Neuronal stem cell (in vitro differentiated cells): ENCODE results near the gene CHRNA1.

Experiments used
- DNase-seq: peaks from one replicate; pipeline ENCODE4 v3.0.0-alpha.2; 2013; ENCODE audit warnings: low spot score
- H2AFZ ChIP-seq: one replicate; pipeline ENCODE4 v1.6.1; 2013; ENCODE audit warnings: mild to moderate bottlenecking, low read length, inconsistent platforms
- H2AK5ac ChIP-seq: 2 replicates; pipeline ENCODE4 v1.6.1; 2013; ENCODE audit warnings: low read depth, mild to moderate bottlenecking, inconsistent platforms, low read length, moderate library complexity, mixed read lengths
- H2BK120ac ChIP-seq: 2 replicates; pipeline ENCODE4 v1.6.1; 2013; ENCODE audit warnings: low read depth, mild to moderate bottlenecking, inconsistent platforms, low read length, moderate library complexity, mixed read lengths
- H2BK12ac ChIP-seq: one replicate; pipeline ENCODE4 v1.6.1; 2013; ENCODE audit warnings: low read length, inconsistent platforms
- H2BK15ac ChIP-seq: 2 replicates; pipeline ENCODE4 v1.6.1; 2013; ENCODE audit warnings: mild to moderate bottlenecking, low read length, inconsistent platforms, mixed read lengths
- H2BK5ac ChIP-seq: one replicate; pipeline ENCODE4 v1.6.1; 2013; ENCODE audit warnings: inconsistent platforms, mild to moderate bottlenecking, low read length, moderate library complexity
- H3K14ac ChIP-seq: one replicate; pipeline ENCODE4 v1.6.1; 2013; ENCODE audit warnings: low read length, inconsistent platforms
- H3K18ac ChIP-seq: 2 replicates; pipeline ENCODE4 v1.6.1; 2013; ENCODE audit warnings: low read length, inconsistent platforms
- H3K23ac ChIP-seq: 2 replicates; pipeline ENCODE4 v1.6.1; 2013; ENCODE audit warnings: low read depth, mild to moderate bottlenecking, mixed read lengths, low read length, inconsistent platforms; ENCODE audit not compliant: poor library complexity
- H3K27ac ChIP-seq: replicated peaks from 3 replicates; pipeline ENCODE4 v1.5.1; 2013; ENCODE audit warnings: low read length, inconsistent platforms
- H3K27me3 ChIP-seq, 3 experiments: 2 replicates each; pipeline ENCODE4 v1.6.1; 2013; ENCODE audit warnings: low read length in 3 of 3, mild to moderate bottlenecking in 2 of 3, inconsistent platforms in 1 of 3, low read depth in 1 of 3, mixed read lengths in 1 of 3, moderate library complexity in 1 of 3; ENCODE audit not compliant: control insufficient read depth in 3 of 3, insufficient read depth in 3 of 3
- H3K36me3 ChIP-seq, 2 donors: replicated peaks in 1 of 2; 2 replicates each; pipeline ENCODE4 v1.6.1; 2013; ENCODE audit warnings: low read length in 2 of 2; ENCODE audit not compliant: control insufficient read depth in 2 of 2, insufficient read depth in 2 of 2
- H3K4ac ChIP-seq: 2 replicates; pipeline ENCODE4 v1.6.1; 2013; ENCODE audit warnings: inconsistent platforms, mild to moderate bottlenecking, low read length, moderate library complexity
- H3K4me1 ChIP-seq, 2 donors: 1 replicate in 1 of 2; 2 replicates in 1 of 2; pipeline ENCODE4 v1.6.1; 2013; ENCODE audit warnings: low read length in 2 of 2, low read depth in 1 of 2; ENCODE audit not compliant: control insufficient read depth in 2 of 2, insufficient read depth in 1 of 2
- H3K4me2 ChIP-seq: one replicate; pipeline ENCODE4 v1.6.1; 2013; ENCODE audit warnings: mild to moderate bottlenecking, low read length, inconsistent platforms; ENCODE audit not compliant: insufficient read depth, poor library complexity, severe bottlenecking
- H3K4me3 ChIP-seq, 2 donors: 2 replicates each; pipeline ENCODE4 v1.5.1; 2013; ENCODE audit warnings: low read length in 2 of 2, mild to moderate bottlenecking in 2 of 2, inconsistent platforms in 1 of 2, moderate library complexity in 1 of 2
- H3K79me1 ChIP-seq: one replicate; pipeline ENCODE4 v1.6.1; 2013; ENCODE audit warnings: low read depth, mild to moderate bottlenecking, inconsistent platforms, low read length, moderate library complexity
- H3K9ac ChIP-seq: one replicate; pipeline ENCODE4 v1.6.1; 2013; ENCODE audit warnings: mild to moderate bottlenecking, low read depth, low read length, inconsistent platforms; ENCODE audit not compliant: poor library complexity
- H3K9me3 ChIP-seq, 2 donors: replicated peaks in 1 of 2; 2 replicates each; pipeline versions ENCODE3 to v1.6.1; 2013; ENCODE audit warnings: low read length in 2 of 2, mild to moderate bottlenecking in 2 of 2, inconsistent platforms in 1 of 2, low read depth in 1 of 2, mixed read lengths in 1 of 2, moderate library complexity in 1 of 2; ENCODE audit not compliant: control insufficient read depth in 2 of 2, insufficient read depth in 1 of 2
- H4K8ac ChIP-seq: one replicate; pipeline ENCODE4 v1.6.1; 2013; ENCODE audit warnings: low read depth, mild to moderate bottlenecking, inconsistent platforms, low read length, moderate library complexity
- H4K91ac ChIP-seq: one replicate; pipeline ENCODE4 v1.6.1; 2013; ENCODE audit warnings: low read length, low read depth, mild to moderate bottlenecking, inconsistent platforms; ENCODE audit not compliant: poor library complexity
- WGBS, 2 donors: extraction: QIAGEN DNeasy Blood & Tissue Kit; methylation state at CpG; one replicate each; pipeline ENCODE4 v1.1.7; 2013; ENCODE audit warnings: missing lambda C conversion rate in 2 of 2, mixed read lengths in 1 of 2; ENCODE audit not compliant: insufficient read length in 2 of 2, insufficient replicate concordance in 1 of 2; ENCODE audit errors: extremely low coverage in 2 of 2; 5-methylcytosine and 5-hydroxymethylcytosine counted together

The CHRNA1 gene

GRCh38 chr2:174705321-174705720 lies 59.0 kb downstream of the CHRNA1 start:
- Histone ChIP-seq H3K4me1 (no peaks in the 10 kb centered on the region), H3K4ac (no peak overlapping the region), H3K9ac (no peak overlapping the region), H3K18ac (no peak overlapping the region), H2BK12ac (no peak overlapping the region), H3K36me3 (no peaks in the 10 kb centered on the region), H2BK15ac (no peak overlapping the region), H3K79me1 (no peaks in the 10 kb centered on the region), H4K8ac (no peak overlapping the region), H2AFZ (no peak overlapping the region), H3K14ac (no peak overlapping the region), H3K4me3 (peak overlapping the region in 1 of 2 donors; percentile 64), H3K9me3 (no peaks in the 10 kb centered on the region), H2BK5ac (no peak overlapping the region), H2AK5ac (no peak overlapping the region), H3K27me3 (peaks cover 0 to 15% (median 0%) of the 10 kb centered on the region in 3 experiments), H3K23ac (no peak overlapping the region), H4K91ac (no peak overlapping the region), H2BK120ac (no peak overlapping the region), H3K4me2 (no peak overlapping the region), H3K27ac (no peak overlapping the region)
- no CpG with 5 or more reads among the region's 4 CpGs for WGBS, 2 donors
- no peak for DNase-seq

- H3K4me3 ChIP-seq = no peak overlapping the region
- no peak overlapping the region for H2BK12ac ChIP-seq
- H3K36me3 ChIP-seq = no peaks in the 10 kb centered on the region
- no CpG with 5 or more reads among the region's 1 CpG for WGBS, 2 donors
- no peak overlapping the region for H4K91ac ChIP-seq
- H3K4me1 ChIP-seq = no peaks in the 10 kb centered on the region
- no peak overlapping the region for H2AK5ac ChIP-seq
- H3K27ac ChIP-seq = no peak overlapping the region
- H3K4ac ChIP-seq = no peak overlapping the region
- peaks cover 0 to 15% (median 0%) of the 10 kb centered on the region in 3 experiments for H3K27me3 ChIP-seq
- H3K14ac ChIP-seq = no peak overlapping the region
- no peaks in the 10 kb centered on the region for H3K79me1 ChIP-seq
- no peak overlapping the region for H4K8ac ChIP-seq
- DNase-seq = no peak
- H3K18ac ChIP-seq = no peak overlapping the region
- H3K9ac ChIP-seq = no peak overlapping the region
- H3K23ac ChIP-seq = no peak overlapping the region
- no peak overlapping the region for H2BK5ac ChIP-seq
- H2BK120ac ChIP-seq = no peak overlapping the region
- H2BK15ac ChIP-seq = no peak overlapping the region
- no peak overlapping the region for H3K4me2 ChIP-seq
- no peaks in the 10 kb centered on the region for H3K9me3 ChIP-seq
- H2AFZ ChIP-seq = no peak overlapping the region
Observed at GRCh38 chr2:174704642-174705041, 59.6 kb downstream of the CHRNA1 start.

- Histone ChIP-seq H3K36me3 (no peaks in the 10 kb centered on the region), H3K27ac (no peak overlapping the region), H3K23ac (no peak overlapping the region), H3K18ac (no peak overlapping the region), H2AK5ac (no peak overlapping the region), H2AFZ (no peak overlapping the region), H3K79me1 (no peaks in the 10 kb centered on the region), H4K91ac (no peak overlapping the region), H2BK5ac (no peak overlapping the region), H3K27me3 (peaks cover 0 to 15% (median 0%) of the 10 kb centered on the region in 3 experiments), H3K4ac (no peak overlapping the region), H3K4me1 (no peaks in the 10 kb centered on the region), H3K9me3 (no peaks in the 10 kb centered on the region), H3K9ac (no peak overlapping the region), H2BK12ac (no peak overlapping the region), H3K14ac (no peak overlapping the region), H2BK15ac (no peak overlapping the region), H2BK120ac (no peak overlapping the region), H3K4me2 (no peak overlapping the region), H4K8ac (no peak overlapping the region), H3K4me3 (no peak overlapping the region)
- DNase-seq = no peak
- no CpG with 5 or more reads among the region's 3 CpGs for WGBS, 2 donors
Observed at GRCh38 chr2:174704061-174704460, 60.2 kb downstream of the CHRNA1 start.

GRCh38 chr2:174703430-174703829 lies 60.8 kb downstream of the CHRNA1 start:
- H3K9ac ChIP-seq = no peak overlapping the region

More at GRCh38 chr2:174703430-174703829, 60.8 kb downstream of the CHRNA1 start:
- Histone ChIP-seq H2BK120ac (no peak overlapping the region), H3K4me1 (no peaks in the 10 kb centered on the region), H3K18ac (no peak overlapping the region), H3K79me1 (no peaks in the 10 kb centered on the region), H2AK5ac (no peak overlapping the region), H3K4ac (no peak overlapping the region), H3K4me2 (no peak overlapping the region), H2BK12ac (no peak overlapping the region), H4K8ac (no peak overlapping the region), H3K9me3 (no peaks in the 10 kb centered on the region), H2BK5ac (no peak overlapping the region), H3K36me3 (no peaks in the 10 kb centered on the region), H2BK15ac (no peak overlapping the region), H3K4me3 (no peak overlapping the region), H3K14ac (no peak overlapping the region), H2AFZ (no peak overlapping the region), H3K27ac (no peak overlapping the region), H3K27me3 (peaks cover 0 to 15% (median 0%) of the 10 kb centered on the region in 3 experiments), H4K91ac (no peak overlapping the region), H3K23ac (no peak overlapping the region)
- WGBS, 2 donors = no CpG with 5 or more reads among the region's 3 CpGs
- no peak for DNase-seq
